NCI-H82 treated with DMSO at 0.1 percent for 48 hours (cell line): ENCODE results near the gene LYSMD2.

Experiments
- DNase-seq: peaks from one replicate; lab custom pipeline; 2025; ENCODE audit not compliant: unreplicated experiment; lab: John Stamatoyannopoulos, UW

LYSMD2 gene

GRCh38 chr15:51720201-51720995 is 17.1 kb downstream of the LYSMD2 start:
- no peak for DNase-seq

- DNase-seq = no peak
These were observed 18.7 kb downstream of the LYSMD2 start for GRCh38 chr15:51718746-51719145.

DNA sequence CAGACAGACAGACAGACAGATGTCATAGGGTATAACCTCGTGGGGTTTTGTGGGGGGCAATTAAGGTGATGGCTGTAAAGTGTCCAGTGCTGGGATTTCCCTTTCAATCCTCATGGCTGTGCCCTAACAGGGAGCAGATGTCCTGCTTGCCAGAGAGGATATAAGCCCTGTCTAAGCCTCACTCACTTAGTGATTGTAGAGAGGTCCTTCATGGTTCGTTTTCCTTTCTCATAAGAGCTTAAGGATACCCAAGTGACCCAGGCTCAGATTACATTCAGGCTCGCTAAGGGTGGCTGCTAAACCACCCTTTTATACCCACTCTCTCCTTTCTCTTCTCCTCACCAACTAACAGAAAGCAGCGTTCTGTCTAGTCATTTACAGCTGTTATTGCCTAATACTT is 19.2 kb downstream of the LYSMD2 start:
- peak; percentile 91 for DNase-seq

DNA sequence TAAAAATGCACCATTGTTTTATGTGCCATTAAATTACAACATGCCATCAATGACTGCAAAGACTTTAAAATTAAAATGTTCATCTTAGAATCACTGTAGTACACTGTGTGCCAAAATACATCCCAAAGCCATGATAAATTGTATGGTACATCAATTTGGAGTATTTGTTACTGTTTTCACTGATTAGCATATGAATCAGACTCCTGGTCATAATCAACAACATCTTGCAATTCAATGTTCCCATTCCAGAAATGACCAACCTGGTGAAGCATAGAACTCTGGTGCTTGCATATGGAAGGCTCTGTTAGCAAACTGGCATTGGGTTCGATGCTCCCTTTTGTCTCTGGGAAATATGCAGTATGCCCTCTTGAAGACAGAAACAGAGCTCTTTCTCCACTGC is 22.5 kb downstream of the LYSMD2 start:
- no peak for DNase-seq

GRCh38 chr15:51714162-51714561 is 23.3 kb downstream of the LYSMD2 start:
- DNase-seq = peak; percentile 70

DNA sequence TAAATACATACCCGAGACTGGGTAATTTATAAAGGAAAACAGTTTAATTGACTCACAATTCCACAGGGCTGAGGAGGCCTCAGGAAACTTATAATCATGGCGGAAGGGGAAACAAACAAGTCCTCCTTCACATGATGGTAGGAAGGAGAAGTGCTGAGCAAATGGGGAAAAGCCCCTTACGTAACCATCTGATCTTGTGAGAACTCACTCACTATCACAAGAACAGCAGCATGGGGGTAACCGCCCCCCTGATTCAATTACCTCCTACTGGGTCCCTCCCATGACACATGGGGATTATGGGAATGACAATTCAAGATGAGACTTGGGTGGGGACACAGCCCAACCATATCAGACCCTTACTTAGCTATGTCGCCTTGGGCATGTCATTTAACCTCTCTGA is 28.4 kb downstream of the LYSMD2 start:
- no peak for DNase-seq

DNA sequence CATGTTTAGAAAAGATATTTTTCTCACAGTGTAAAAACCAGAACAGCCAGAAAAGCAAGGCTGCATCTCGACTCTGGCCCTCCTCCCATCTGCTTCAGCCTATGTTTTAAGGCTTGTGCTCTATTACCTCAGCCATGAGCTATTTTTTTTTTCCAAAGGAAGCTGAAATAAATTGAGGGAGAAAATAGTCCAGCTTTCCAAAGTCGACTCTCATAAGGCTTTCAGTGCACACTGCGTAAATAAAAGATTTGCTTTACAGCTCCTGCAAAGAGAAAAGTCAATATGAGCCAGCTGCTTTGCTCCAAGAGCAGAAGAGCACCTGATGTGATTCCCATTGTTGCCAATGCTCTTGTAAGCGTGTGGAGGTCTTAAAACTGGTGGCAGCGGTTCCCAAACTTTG is 29.4 kb downstream of the LYSMD2 start:
- no peak for DNase-seq

DNA sequence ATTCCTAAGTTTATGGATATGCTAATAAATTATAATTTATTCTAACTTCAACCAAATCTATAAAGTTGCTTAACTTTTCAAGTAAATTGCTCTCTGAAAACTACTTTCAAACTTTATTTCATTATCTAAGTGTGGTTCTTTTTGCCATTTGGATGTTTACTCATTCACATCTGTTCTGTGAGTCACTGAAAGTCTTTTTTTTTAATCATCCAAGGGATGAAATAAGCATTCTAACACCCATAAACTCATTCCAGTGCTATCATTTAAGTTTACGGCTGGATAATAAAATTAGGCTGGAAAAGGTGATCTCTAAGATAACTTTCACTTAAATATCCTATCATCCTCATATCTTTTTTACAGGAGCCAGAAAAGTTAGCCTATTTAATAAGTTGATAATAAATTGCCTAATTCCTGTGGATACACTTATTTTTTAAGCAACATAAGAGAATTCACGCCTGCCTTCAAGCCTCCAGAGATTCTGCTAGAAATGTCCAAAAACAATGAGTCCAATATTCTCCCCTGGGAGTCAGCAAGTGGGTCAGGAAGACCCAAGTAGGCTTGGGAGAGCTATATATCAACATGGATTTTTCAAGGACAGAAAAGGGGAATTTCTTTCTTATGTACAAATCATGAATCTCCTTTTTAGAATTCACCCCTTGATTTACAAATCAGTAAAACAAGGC is 30.4 kb downstream of the LYSMD2 start:
- no peak for DNase-seq

DNA sequence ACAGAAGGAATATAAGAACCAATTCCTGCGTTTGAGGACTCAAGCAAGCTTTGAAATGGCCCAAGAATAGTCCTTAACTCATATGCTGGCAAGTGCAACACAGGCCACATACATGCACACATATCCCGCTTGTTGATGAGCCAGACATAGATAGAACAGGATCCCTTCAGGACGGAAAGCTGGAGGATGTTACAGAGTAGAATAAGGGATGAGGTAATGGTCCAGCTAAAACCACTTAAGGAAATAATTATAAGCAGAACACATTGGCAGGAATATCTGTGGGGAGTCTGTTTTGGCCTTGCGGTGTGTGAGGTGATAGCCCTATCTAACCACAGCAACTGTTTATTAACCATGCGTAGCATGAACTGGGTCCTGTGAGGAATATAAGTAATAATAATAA is 31.2 kb downstream of the LYSMD2 start:
- DNase-seq = no peak

- no peak for DNase-seq
These were observed 34.7 kb downstream of the LYSMD2 start for GRCh38 chr15:51702710-51703109.

DNA sequence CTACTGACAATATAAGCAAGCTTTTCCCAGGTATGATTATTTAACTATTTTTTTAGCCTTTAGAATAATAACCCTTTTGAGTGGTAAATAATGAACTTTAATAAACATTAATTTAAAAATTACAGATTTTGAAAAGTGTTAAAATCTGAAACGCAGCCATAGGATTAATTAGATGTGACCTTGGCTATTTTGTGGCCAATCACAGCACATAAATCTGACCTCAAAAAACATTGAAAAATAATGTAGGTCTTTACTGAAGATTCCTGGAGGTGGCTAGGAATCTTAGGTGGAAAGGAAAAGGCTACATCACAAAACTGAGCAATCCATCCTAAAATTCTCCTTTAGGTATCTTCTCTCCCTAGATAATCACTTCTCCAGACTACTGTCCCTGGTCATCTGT is 38.1 kb downstream of the LYSMD2 start:
- no peak for DNase-seq

- DNase-seq = no peak
These were observed 40.3 kb downstream of the LYSMD2 start for GRCh38 chr15:51697163-51697562.

DNA sequence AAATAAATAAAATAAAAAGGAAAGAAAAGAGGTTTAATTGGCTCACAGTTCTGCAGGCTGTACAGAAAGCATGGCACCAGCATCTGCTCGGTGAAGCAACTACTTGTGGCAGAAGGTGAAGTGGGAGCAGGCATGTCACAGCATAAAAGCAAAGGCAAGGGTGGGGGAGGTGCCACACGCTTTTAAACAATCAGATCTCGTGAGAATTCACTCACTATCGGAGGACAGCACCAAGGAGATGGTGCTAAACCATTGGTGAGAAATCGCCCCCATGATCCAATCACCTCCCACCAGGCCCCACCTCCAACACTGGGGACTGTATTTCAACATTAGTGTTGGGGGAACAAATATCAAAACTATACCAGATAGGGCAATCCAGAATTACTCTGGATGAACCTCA is 40.9 kb downstream of the LYSMD2 start:
- DNase-seq = no peak

- no peak for DNase-seq
These were observed 45.3 kb downstream of the LYSMD2 start for GRCh38 chr15:51692154-51692553.

DNA sequence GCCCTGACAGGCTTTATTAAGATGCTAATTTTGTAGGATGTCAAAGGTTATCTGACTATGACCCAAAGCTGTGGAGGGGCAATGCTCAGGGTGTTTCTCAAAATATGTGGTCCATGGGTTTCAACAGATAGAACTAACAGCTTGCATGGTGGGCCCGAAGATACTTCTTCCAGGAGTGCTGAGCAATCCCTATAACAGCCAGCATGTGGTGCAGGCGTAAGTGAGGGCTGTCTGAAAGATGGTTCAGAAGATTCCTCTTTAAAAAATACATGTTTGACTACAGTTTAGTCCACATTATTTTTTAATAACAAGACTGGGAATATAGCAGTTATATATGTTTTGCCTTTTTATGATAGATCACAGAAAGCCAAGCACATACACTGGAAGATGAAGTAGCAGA is 48.6 kb downstream of the LYSMD2 start:
- DNase-seq = no peak

GRCh38 chr15:51687565-51687964 is 49.9 kb downstream of the LYSMD2 start:
- no peak for DNase-seq

GRCh38 chr15:51681303-51681963 is 56.0 kb downstream of the LYSMD2 start, which contains the start of gene SCG3:
Gene SCG3 (plus strand): TSS chr15:51681503. CDS start chr15:51681756, 253 bp downstream.
- peak; percentile 62 for DNase-seq

- DNase-seq = no peak
These were observed 57.1 kb downstream of the LYSMD2 start for GRCh38 chr15:51680321-51680720.

GRCh38 chr15:51678096-51678495 is 59.4 kb downstream of the LYSMD2 start:
- no peak for DNase-seq

GRCh38 chr15:51677452-51677851 is 60.0 kb downstream of the LYSMD2 start:
- DNase-seq = no peak

- DNase-seq = no peak
These were observed 60.4 kb downstream of the LYSMD2 start for GRCh38 chr15:51677021-51677420.

DNA sequence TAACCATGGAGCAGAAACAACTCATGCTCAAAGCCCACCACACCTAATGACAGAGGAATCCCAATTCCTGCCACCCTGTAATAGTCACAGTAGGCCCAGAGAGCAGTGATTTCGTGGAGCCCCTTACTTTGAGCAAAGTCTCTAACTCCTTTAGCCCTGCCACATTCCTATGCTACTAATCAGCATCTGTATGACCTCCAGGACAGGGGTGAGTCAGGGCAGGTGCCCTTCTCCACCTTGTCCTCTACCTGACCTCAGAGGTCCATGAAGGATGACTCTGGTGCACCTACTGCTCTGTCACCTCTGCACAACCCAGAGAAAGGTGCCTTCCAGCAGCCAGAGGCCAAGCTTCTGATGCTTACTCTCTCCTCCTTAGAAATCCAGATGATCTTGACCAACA is 62.2 kb downstream of the LYSMD2 start:
- no peak for DNase-seq
